Erythroblast (primary cell): ENCODE results near the gene PHF10.

Experiments
- GATA1 ChIP-seq: IDR thresholded peaks from 2 replicates; pipeline ENCODE4 v1.6.1; 2011; ENCODE audit warnings: low read depth, mild to moderate bottlenecking, control low read depth, low read length, moderate library complexity
- POLR2A ChIP-seq: IDR thresholded peaks from 2 replicates; pipeline ENCODE4 v1.6.1; 2011; ENCODE audit warnings: mild to moderate bottlenecking, low read length

DNA sequence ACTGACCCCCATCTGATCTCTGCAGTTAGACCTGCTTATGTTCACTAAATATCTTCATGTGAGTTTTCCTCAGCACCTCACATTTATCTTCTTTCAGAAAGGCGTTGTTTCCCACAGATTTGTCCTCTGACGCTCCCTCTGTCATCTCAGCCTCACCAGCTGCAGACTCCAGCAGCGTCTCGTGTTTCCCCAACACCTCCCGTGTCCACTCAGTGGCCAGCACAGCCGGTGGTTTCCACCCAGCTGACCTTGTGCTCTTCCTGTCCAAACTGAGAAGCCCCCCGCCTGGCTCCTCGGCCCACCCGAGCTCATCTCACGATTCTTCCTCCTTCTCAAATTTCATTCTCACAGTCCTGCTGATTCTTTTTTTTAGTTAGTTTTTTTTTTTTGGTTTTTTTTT, 39.6 kb upstream of the PHF10 start:
- TF ChIP-seq POLR2A (no peak), GATA1 (no peak)
